Stimulated activated CD4-positive, alpha-beta T cell treated with anti-CD3 and anti-CD28 coated beads, Interleukin-15, amount 100 ng/mL, for 48 hours (primary cell): Measurements from ENCODE around the gene CMTM7.
"Not testable (repeated sequence)": the region's sequence is repeated elsewhere in the genome, so short reads cannot be mapped to it uniquely, and the experiment has no call there.

Experiments used
- DNase-seq, 2 donors: peaks; one replicate each; pipeline ENCODE4 v3.0.0-alpha.2; 2020; ENCODE audit warnings: low read depth in 2 of 2

CMTM7 gene

GRCh38 chr3:32436816-32437189 is 45.1 kb downstream of the CMTM7 start:
- DNase-seq: no peak

- DNase-seq: no peak
Observed at GRCh38 chr3:32437896-32438295, 46.2 kb downstream of the CMTM7 start.

GRCh38 chr3:32438596-32439344 is 47.1 kb downstream of the CMTM7 start:
- DNase-seq: no peak

GRCh38 chr3:32439421-32439820 is 47.8 kb downstream of the CMTM7 start:
- not testable (repeated sequence) for DNase-seq

- no peak for DNase-seq
Observed at GRCh38 chr3:32440611-32441350, 49.1 kb downstream of the CMTM7 start.

GRCh38 chr3:32442766-32443165 is 51.1 kb downstream of the CMTM7 start:
- no peak for DNase-seq

- no peak for DNase-seq
Observed at GRCh38 chr3:32443478-32443877, 51.8 kb downstream of the CMTM7 start.

- DNase-seq: no peak
Observed at GRCh38 chr3:32447865-32448400, 56.3 kb downstream of the CMTM7 start.

GRCh38 chr3:32448686-32449474 is 57.2 kb downstream of the CMTM7 start:
- no peak for DNase-seq

- DNase-seq: no peak
Observed at GRCh38 chr3:32449691-32450090, 58.0 kb downstream of the CMTM7 start.

- no peak for DNase-seq
Observed at GRCh38 chr3:32450426-32450825, 58.8 kb downstream of the CMTM7 start.

- DNase-seq: no peak
Observed at GRCh38 chr3:32450992-32451659, 59.5 kb downstream of the CMTM7 start.

- DNase-seq: no peak
Observed at GRCh38 chr3:32452009-32452408, 60.4 kb downstream of the CMTM7 start.

GRCh38 chr3:32453346-32453745 is 61.7 kb downstream of the CMTM7 start:
- no peak for DNase-seq

GRCh38 chr3:32454111-32454510 is 62.5 kb downstream of the CMTM7 start:
- DNase-seq: no peak

- DNase-seq: no peak
Observed at GRCh38 chr3:32454731-32455608, 63.3 kb downstream of the CMTM7 start.

- no peak for DNase-seq
Observed at GRCh38 chr3:32455609-32456428, 64.2 kb downstream of the CMTM7 start.

GRCh38 chr3:32456429-32457130 is 64.9 kb downstream of the CMTM7 start:
- DNase-seq: no peak

- DNase-seq: no peak
Observed at GRCh38 chr3:32457971-32458471, 66.4 kb downstream of the CMTM7 start.
